Stimulated activated CD4-positive, alpha-beta T cell treated with anti-CD3 and anti-CD28 coated beads, Interleukin-1b, Interleukin-23, amount 100 ng/mL, for 4 hours (primary cell): ENCODE results near the gene OGFOD1.
"Not testable (repeated sequence)": the region's sequence is repeated elsewhere in the genome, so short reads cannot be mapped to it uniquely, and the experiment has no call there.

Experiments used
- DNase-seq, 2 donors: peaks; one replicate each; pipeline ENCODE4 v3.0.0-alpha.2; 2020; ENCODE audit warnings: low read depth in 2 of 2

The OGFOD1 gene

GRCh38 chr16:56480776-56481467 lies 29.6 kb downstream of the OGFOD1 start:
- DNase-seq = no peak

GRCh38 chr16:56481468-56482122 lies 30.2 kb downstream of the OGFOD1 start:
- DNase-seq = no peak

- no peak for DNase-seq
These were observed 31.4 kb downstream of the OGFOD1 start for GRCh38 chr16:56482683-56483236.

GRCh38 chr16:56483394-56483793 lies 32.0 kb downstream of the OGFOD1 start:
- no peak for DNase-seq

GRCh38 chr16:56488035-56488434 lies 36.7 kb downstream of the OGFOD1 start:
- no peak for DNase-seq

GRCh38 chr16:56488868-56489267 lies 37.5 kb downstream of the OGFOD1 start:
- DNase-seq = not testable (repeated sequence)

GRCh38 chr16:56491657-56492261 lies 40.4 kb downstream of the OGFOD1 start:
- DNase-seq = no peak

- DNase-seq = no peak
These were observed 41.8 kb downstream of the OGFOD1 start for GRCh38 chr16:56493126-56493525.

- DNase-seq = no peak
These were observed 42.5 kb downstream of the OGFOD1 start for GRCh38 chr16:56493815-56494214.

GRCh38 chr16:56505181-56505580 lies 53.8 kb downstream of the OGFOD1 start:
- DNase-seq = no peak

GRCh38 chr16:56506941-56507340 lies 55.6 kb downstream of the OGFOD1 start:
- DNase-seq = no peak

GRCh38 chr16:56510544-56510943 lies 59.2 kb downstream of the OGFOD1 start:
- DNase-seq = no peak

GRCh38 chr16:56512025-56512424 lies 60.7 kb downstream of the OGFOD1 start:
- DNase-seq = no peak

GRCh38 chr16:56513091-56513490 lies 61.7 kb downstream of the OGFOD1 start:
- DNase-seq = no peak

GRCh38 chr16:56513972-56514371 lies 62.6 kb downstream of the OGFOD1 start:
- peak in 1 of 2 donors; percentile 16 for DNase-seq

GRCh38 chr16:56514845-56515244 lies 63.5 kb downstream of the OGFOD1 start:
- no peak for DNase-seq

- DNase-seq = no peak
These were observed 64.3 kb downstream of the OGFOD1 start for GRCh38 chr16:56515665-56516064.

GRCh38 chr16:56517206-56517605 lies 65.9 kb downstream of the OGFOD1 start:
- no peak for DNase-seq

GRCh38 chr16:56518425-56518824 lies 67.1 kb downstream of the OGFOD1 start:
- no peak for DNase-seq

GRCh38 chr16:56519459-56520250 lies 68.3 kb downstream of the OGFOD1 start, which contains the start of gene BBS2:
TSS of gene BBS2 (minus strand) at chr16:56520024. CDS start at chr16:56519862, 162 bp downstream.
- peak; percentile 88 to 90 for DNase-seq

- no peak for DNase-seq
These were observed 68.9 kb downstream of the OGFOD1 start for GRCh38 chr16:56520251-56520577.

GRCh38 chr16:56525236-56525635 lies 73.9 kb downstream of the OGFOD1 start:
- DNase-seq = no peak
